ENCODE measurements around the gene SPIB.

The SPIB gene

DNA sequence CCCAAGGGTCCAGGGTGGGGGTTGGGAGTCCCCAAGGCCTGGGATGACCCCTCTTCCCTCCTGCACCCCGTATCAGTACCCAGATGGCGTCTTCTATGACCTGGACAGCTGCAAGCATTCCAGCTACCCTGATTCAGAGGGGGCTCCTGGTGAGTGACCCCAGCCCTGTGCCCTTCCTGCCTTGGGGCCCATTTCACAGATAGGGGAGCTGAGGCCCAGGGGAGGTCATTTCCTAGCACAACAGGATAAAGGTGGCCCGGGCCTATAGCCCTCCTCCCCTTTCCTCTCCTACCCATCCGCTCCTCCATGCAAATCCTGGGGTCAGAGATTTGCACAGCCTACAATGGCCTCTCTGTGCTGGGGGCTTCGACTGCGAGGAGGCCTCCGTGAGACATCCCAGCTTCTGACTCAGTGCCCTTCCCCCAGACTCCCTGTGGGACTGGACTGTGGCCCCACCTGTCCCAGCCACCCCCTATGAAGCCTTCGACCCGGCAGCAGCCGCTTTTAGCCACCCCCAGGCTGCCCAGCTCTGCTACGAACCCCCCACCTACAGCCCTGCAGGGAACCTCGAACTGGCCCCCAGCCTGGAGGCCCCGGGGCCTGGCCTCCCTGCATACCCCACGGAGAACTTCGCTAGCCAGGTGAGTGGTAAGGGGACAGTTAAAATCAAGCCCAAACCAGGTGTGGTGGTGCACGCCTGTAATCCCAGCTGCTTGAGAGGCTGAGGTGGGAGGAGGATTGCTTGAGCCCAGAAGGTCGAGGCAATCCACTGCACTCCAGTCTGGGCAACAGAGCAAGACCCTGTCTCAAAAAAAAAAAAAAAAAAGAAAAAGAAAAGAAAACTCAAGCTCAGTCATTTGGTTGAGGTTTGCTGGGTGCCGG, 3.9 kb downstream of the SPIB start:
- H3K9me2 ChIP-seq (replicated peaks; ENCODE audit: control insufficient read depth, low read length) = no peaks in the 10 kb centered on the region
- TF ChIP-seq EZH2phosphoT487 (IDR thresholded peaks at IDR 0.05; ENCODE audit: borderline replicate concordance, low read length) = no peak
- TF ChIP-seq, protein P1, sequence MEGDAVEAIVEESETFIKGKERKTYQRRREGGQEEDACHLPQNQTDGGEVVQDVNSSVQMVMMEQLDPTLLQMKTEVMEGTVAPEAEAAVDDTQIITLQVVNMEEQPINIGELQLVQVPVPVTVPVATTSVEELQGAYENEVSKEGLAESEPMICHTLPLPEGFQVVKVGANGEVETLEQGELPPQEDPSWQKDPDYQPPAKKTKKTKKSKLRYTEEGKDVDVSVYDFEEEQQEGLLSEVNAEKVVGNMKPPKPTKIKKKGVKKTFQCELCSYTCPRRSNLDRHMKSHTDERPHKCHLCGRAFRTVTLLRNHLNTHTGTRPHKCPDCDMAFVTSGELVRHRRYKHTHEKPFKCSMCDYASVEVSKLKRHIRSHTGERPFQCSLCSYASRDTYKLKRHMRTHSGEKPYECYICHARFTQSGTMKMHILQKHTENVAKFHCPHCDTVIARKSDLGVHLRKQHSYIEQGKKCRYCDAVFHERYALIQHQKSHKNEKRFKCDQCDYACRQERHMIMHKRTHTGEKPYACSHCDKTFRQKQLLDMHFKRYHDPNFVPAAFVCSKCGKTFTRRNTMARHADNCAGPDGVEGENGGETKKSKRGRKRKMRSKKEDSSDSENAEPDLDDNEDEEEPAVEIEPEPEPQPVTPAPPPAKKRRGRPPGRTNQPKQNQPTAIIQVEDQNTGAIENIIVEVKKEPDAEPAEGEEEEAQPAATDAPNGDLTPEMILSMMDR (IDR thresholded peaks at IDR 0.05; ENCODE audit: low read depth, low read length, poor library complexity, severe bottlenecking) = no peak
- peaks cover 69% of the 10 kb centered on the region for H3K4me1 ChIP-seq (ENCODE audit: control insufficient read depth, low read length)
- H3F3A ChIP-seq (ENCODE audit: control insufficient read depth, insufficient read depth) = peaks cover 50% of the 10 kb centered on the region
- H3K27ac ChIP-seq (ENCODE audit: low read depth, low read length) = peak overlapping the region; percentile 95
- H4K20me1 ChIP-seq (ENCODE audit: control insufficient read depth, insufficient read depth, low read depth, low read length) = peaks cover 18% of the 10 kb centered on the region; the same call in 1 of the 2 replicates
- H3K27me3 ChIP-seq (ENCODE audit: control insufficient read depth, low read length) = no peaks in the 10 kb centered on the region
- peaks cover 63% of the 10 kb centered on the region for H3K79me2 ChIP-seq (ENCODE audit: control insufficient read depth, low read length)
- H3K4me3 ChIP-seq (ENCODE audit: low read length) = peak overlapping the region; percentile 92
- no peaks in the 10 kb centered on the region for H3K9me3 ChIP-seq (ENCODE audit: control insufficient read depth, insufficient read depth, low read length)
- H3K36me3 ChIP-seq (ENCODE audit: control insufficient read depth, low read length) = peaks cover 87% of the 10 kb centered on the region
- peak overlapping the region; percentile 97 for H3K4me2 ChIP-seq (ENCODE audit: low read length)

DNA sequence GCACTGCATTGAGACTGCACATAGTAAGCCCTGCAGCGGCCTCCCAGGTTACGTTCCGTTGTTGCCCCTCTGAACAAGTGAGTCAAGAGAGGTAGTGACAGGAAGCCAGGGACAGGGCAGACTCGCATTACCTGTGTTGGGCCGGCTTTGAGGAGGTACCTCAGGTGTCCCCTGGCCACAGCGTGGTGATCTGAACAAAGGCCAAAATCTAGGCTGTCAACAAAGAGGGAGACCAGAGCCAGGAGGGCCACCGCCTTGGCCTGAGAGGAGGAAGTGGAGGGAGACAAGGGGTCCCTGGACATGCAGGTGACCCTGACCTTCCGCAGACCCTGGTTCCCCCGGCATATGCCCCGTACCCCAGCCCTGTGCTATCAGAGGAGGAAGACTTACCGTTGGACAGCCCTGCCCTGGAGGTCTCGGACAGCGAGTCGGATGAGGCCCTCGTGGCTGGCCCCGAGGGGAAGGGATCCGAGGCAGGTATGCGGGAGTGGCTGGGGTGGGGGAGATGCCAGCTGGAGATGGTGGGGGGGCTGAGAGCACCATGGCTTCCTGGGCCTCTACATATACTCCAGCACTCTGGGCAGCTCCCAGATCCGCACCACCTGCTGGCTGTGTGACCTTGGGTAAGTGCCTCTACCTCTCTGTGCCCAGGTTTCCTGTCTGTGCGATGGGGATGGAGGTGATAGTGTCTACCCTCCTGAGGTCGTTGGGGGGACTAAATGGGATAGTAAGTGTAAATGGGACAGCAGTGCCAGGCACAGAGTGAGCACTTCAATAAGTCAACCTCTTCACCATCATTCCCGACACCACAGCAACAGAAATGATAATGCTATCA, 4.8 kb downstream of the SPIB start:
- Histone ChIP-seq H3K9me2 (replicated peaks; ENCODE audit: control insufficient read depth, low read length) (no peaks in the 10 kb centered on the region), H3K27me3 (ENCODE audit: control insufficient read depth, low read length) (no peaks in the 10 kb centered on the region), H3K9me3 (ENCODE audit: control insufficient read depth, insufficient read depth, low read length) (no peaks in the 10 kb centered on the region), H3K4me1 (ENCODE audit: control insufficient read depth, low read length) (peaks cover 69% of the 10 kb centered on the region), H3K4me2 (ENCODE audit: low read length) (peak overlapping the region; percentile 17; the same call in 1 of the 2 replicates), H4K20me1 (ENCODE audit: control insufficient read depth, insufficient read depth, low read depth, low read length) (peaks cover 18% of the 10 kb centered on the region; the same call in 1 of the 2 replicates), H3K27ac (ENCODE audit: low read depth, low read length) (peak overlapping the region; percentile 95; the same call in 1 of the 2 replicates), H3K79me2 (ENCODE audit: control insufficient read depth, low read length) (peaks cover 54% of the 10 kb centered on the region), H3K4me3 (ENCODE audit: low read length) (no peak overlapping the region), H3K36me3 (ENCODE audit: control insufficient read depth, low read length) (peaks cover 88% of the 10 kb centered on the region), H3F3A (ENCODE audit: control insufficient read depth, insufficient read depth) (peaks cover 56% of the 10 kb centered on the region)
- TF ChIP-seq, protein P1 (IDR thresholded peaks at IDR 0.05; ENCODE audit: low read depth, low read length, poor library complexity, severe bottlenecking) = no peak
- no peak for TF ChIP-seq EZH2phosphoT487 (IDR thresholded peaks at IDR 0.05; ENCODE audit: borderline replicate concordance, low read length)

DNA sequence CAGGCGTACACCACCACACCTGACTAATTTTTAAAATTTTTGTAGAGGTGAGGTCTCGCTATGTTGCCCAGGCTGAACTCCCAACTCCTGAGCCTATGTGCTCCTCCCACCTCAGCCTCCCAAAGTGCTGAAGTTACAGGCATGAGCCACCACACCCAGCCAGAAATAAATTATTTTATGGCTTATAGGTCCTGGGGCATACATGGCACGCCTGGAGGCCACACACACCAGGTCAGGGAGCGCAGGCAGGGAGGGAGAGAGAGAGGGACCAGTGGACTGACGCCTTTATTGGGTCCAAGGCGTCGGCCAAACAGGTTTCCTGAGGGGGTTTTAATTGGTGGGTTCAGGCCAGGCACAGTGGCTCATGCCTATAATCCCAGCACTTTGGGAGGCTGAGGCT, 6.8 kb downstream of the SPIB start:
- peaks cover 34% of the 10 kb centered on the region for H3K79me2 ChIP-seq (ENCODE audit: control insufficient read depth, low read length)
- H3K27ac ChIP-seq (ENCODE audit: low read depth, low read length) = no peak overlapping the region; the same call in 1 of the 2 replicates
- TF ChIP-seq, protein P1 (IDR thresholded peaks at IDR 0.05; ENCODE audit: low read depth, low read length, poor library complexity, severe bottlenecking) = no peak
- H3K4me3 ChIP-seq (ENCODE audit: low read length) = no peak overlapping the region
- no peak overlapping the region for H3K4me2 ChIP-seq (ENCODE audit: low read length)
- H3F3A ChIP-seq (ENCODE audit: control insufficient read depth, insufficient read depth) = peaks cover 61% of the 10 kb centered on the region
- H3K36me3 ChIP-seq (ENCODE audit: control insufficient read depth, low read length) = peaks cover 77% of the 10 kb centered on the region
- peaks cover 18% of the 10 kb centered on the region; the same call in 1 of the 2 replicates for H4K20me1 ChIP-seq (ENCODE audit: control insufficient read depth, insufficient read depth, low read depth, low read length)
- no peaks in the 10 kb centered on the region for H3K27me3 ChIP-seq (ENCODE audit: control insufficient read depth, low read length)
- no peaks in the 10 kb centered on the region for H3K9me2 ChIP-seq (replicated peaks; ENCODE audit: control insufficient read depth, low read length)
- H3K9me3 ChIP-seq (ENCODE audit: control insufficient read depth, insufficient read depth, low read length) = no peaks in the 10 kb centered on the region
- H3K4me1 ChIP-seq (ENCODE audit: control insufficient read depth, low read length) = peaks cover 82% of the 10 kb centered on the region
